ENCODE results near the gene MYO18A.

GRCh38 chr17:29214215-29215146 is 34.3 kb upstream of the MYO18A start:
- TF ChIP-seq ZNF274 (IDR thresholded peaks at IDR 0.05; ENCODE audit: low read depth, low read length) (no peak), SUZ12 (IDR thresholded peaks at IDR 0.05; ENCODE audit: extremely low read depth, insufficient read depth, insufficient read length) (no peak), YY1 (IDR thresholded peaks at IDR 0.05; ENCODE audit: insufficient read depth, insufficient read length) (no peak)
